HL-60/S4 treated with retinoic acid at 250 ng/mL for 4 days and 3 days (cell line): ENCODE data around the gene SSBP3.
"Not testable (repeated sequence)": the region's sequence is repeated elsewhere in the genome, so short reads cannot be mapped to it uniquely, and the experiment has no call there.

Source experiments
- in situ Hi-C: fragments of 300-500 bp; cut with MboI; formaldehyde crosslinking; loops from 2 replicates; pipeline ENCODE4 v1.7.0; 2022; ENCODE audit warnings: low sequenced_read_pairs

Gene SSBP3

DNA sequence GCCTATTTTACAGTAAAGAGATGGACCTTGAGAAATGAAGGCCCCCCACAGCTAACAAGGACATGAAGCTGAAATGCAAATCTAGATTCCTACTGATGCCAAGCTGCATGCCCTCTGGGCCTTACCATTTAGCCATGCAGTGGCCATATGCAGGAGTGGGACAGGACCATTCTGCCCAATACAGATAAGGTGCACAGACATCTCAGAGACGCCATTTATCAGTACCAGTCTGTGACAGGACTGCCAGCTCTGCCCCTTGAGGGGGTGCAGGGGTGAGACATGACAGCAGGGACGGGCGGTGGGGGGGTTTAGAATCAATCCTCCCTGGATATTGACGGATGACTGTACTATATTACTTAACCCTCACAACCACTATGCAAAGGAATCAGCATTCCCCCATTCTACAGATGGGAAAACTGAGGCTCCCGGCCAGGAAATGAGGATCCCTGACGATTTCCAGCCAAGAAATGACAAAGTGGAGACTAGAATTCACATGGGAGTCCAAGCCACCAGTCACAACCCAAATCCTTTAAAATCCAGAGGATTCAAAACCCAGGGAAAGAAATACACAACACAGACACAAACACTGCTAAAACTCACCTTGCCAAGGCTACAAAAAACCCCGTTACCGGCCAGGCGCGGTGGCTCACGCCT, 10.8 kb downstream of the SSBP3 start:
- in situ Hi-C loops = no loop called here

DNA sequence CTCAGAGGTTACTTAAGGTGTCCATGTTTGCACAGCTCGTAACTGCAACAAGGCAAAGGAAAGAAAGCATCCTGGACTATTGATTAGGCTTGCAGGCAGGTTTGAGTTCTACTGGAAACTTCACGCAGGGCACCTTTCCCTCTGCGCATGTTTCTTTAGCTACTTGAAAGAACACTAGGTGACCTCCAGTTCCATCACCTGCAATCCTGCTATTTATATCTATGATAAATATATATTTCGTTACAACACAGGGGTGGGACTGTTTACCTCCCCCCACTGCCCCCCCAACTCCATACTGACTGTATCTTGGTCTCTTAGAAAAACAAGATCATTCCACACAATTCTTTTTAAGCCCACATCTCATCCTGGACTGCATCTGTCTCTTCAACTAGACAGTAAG, 12.1 kb downstream of the SSBP3 start:
- in situ Hi-C loops = no loop called here

DNA sequence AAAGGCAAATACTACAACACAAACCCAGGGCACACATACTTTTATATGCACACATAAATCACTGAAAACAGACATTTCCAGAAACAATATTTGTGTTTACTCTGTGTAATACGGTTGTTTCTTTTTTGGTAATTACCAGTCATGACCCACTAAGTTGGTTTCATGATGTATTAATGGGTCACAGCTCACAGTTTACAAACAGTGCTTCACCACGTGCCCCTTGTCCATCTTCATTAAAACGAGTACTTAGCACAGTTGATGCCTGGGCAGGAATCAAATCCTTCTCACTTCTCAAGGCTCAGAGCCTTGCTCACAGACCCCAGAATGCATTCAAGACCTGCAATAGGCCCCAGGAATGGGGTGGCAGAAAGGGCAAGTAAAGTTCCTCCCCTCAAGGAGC, 13.8 kb downstream of the SSBP3 start:
- in situ Hi-C loops = no loop called here

DNA sequence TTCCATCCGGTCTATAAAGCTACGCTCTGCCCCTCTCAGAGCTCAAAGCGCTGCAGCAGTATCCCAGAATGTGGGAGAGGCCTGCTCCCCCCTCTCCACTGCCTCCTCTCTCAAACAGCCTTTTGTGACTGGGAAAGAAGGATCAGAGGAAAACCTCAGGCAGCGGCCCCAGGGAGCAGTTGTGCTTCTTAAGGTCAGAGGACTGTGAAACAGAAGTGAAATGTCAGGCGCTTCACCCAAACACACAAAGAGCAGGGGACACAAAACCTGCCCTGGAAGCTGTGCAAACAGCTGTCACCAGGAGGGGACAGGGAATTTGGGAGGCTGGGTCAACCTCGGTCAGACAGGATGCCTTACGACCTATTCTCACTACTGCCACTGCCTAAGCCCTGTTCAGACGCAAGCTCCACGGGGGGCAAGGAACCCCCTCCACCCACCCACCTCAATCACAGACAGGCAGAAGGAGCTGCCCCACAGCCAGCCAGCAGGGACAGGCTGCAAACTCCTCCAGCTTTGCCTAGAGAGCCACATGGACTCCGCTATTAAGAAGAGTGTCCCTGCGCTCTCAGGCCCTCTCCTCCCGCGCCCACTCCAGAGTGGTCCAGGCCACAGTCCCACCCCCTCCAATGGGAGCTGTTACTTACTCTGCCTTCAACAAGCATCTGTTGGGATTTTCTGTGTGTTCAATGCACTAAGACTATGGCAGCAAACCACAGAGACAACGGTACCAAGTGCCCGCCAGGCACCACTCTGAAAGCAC, 14.6 kb downstream of the SSBP3 start:
- in situ Hi-C loops = no loop called here

DNA sequence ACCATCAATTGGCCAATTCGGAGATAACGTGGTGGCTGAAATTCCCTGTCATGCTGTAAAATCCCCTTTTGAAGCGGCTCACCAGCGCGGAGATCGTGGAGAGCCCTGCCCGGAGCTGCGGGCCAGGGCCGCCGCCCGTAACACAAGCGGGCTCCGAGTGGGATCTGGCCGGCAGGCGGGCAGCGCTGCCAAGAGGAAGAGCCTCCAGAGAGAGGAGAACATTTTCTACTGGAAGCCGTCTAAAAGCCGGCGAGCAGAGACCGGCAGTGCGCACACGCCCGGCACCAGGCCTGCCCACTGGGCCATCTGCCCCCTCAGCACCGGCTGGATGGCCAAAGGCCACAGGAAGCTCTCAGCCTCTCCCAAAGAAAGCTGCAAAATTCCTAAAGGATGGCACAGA, 15.5 kb downstream of the SSBP3 start:
- in situ Hi-C loops = no loop called here

DNA sequence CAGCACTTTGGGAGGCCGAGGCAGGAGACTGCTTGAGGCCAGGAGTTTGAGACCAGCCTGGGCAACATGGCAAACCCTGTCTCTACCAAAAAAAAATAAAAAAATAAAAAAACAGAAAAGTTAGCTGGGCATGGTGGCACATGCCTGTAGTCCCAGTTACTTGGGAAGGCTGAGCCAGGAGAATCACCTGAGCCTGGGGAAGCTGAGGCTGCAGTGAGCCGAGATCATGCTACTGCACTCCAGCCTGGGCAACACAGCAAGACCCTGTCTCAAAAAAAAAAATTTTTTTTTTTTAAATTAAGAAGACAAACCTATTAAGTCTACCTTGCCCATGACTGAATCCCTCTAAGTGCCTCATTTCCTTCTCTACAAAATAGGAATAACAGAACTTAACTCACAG, 16.6 kb downstream of the SSBP3 start:
- in situ Hi-C loops = not testable (repeated sequence)

DNA sequence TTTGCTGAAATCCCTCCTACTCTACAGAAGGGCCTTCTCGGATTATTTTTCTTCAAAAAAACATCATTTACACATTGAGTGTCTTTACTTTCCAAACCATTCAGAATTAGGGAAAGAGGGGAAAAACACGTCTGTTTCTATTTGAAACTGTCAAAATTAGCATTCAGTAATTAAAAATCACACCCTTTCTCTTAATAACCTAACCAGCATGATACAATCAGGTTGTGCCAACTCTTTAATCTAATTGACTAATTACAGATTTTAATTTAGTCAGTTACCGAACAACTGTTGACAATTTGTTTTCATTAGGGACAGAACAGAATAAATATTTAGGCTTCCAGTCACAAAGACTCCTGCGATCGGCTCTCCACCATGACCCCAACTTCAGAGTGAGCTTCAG, 18.8 kb downstream of the SSBP3 start:
- in situ Hi-C loops = no loop called here

DNA sequence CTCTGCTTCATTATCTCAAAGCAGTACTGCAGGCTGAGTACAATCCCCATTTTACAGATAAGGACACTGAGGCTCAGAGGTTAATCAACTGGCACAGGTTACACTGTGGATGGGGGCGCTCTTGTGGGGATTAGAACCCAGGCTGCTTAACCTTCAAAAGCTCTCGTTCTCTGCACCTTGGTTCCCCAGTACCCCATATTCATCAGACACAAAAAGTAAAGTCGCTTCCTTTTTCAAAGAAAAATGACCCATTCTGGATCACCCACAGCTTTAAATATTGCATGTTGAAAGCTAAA, 20.5 kb downstream of the SSBP3 start:
- in situ Hi-C loops = no loop called here

DNA sequence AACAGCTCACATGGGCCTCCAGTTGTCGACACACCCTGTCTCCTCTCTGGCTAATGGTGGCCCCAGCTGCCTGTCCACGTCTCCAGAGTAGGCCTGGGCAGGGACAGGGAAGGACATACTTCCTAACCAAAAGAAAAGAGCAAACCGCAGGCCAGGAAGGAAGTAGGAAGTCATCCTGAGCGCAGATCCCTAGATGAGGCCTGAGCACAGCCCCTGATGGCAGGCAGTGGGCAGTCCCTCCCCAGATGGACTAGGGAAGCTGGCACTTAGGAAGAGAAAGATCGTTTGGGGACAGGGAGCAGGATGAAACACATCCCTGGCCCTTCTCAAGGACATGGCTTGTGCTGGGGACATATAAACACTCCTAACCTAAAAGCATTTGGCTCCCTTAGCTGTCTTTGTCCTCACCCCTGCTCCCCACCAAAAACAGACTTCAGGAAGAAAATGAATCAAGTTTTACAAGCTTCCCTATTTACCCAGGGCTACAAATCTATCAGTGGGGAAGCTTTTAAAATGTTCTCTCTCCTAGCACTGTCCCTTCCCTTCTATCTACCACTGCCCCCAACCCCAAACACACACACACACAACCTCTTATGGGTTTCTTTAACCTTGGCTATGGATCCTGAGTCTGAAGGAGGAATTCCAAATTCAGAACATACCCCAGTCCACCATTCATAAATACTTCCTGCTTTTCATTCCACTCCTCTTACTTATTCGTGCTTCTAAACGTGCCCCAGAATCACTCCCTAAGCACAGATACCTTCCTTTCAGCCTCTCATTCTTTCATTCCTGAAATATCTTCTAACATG, 21.1 kb downstream of the SSBP3 start:
- in situ Hi-C loops = no loop called here

DNA sequence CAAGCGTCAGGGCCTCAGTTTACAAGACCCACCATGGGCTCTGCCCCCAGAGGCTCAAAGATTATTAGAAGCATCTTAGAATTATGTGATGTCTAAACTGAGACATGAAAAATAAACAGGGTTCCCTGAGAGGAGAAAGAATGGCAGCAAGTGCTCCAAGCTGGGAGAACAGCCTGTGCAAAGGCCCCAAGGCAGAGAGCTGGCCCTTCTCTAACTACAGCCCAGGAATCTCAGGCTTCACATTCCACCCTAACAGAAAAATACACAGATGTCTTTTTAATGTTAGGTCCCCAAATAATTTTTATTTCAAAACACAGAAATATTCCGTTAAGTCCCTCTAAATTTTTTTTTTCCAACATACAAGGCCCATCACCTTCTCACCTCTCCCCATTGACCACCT, 21.7 kb downstream of the SSBP3 start:
- in situ Hi-C loops = no loop called here

DNA sequence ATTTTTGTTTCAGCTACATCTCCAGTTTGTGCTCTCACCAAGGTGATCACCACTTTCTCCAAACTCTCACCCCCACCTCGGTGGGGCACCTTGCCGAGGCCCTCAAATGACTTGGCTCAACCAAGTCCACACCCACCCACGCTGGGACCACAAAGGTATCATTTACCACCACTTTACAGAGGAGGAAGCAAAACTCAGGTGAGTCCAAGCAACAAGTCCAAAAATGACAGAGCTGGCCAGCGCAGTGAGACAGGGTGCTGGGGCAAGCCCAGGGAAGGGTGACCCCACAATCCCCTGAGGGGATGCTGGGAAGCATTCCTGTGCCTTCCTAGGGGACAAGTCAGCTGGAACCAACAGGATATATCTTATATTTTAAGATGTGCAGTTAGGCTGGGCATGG, 24.7 kb downstream of the SSBP3 start:
- in situ Hi-C loops = no loop called here

DNA sequence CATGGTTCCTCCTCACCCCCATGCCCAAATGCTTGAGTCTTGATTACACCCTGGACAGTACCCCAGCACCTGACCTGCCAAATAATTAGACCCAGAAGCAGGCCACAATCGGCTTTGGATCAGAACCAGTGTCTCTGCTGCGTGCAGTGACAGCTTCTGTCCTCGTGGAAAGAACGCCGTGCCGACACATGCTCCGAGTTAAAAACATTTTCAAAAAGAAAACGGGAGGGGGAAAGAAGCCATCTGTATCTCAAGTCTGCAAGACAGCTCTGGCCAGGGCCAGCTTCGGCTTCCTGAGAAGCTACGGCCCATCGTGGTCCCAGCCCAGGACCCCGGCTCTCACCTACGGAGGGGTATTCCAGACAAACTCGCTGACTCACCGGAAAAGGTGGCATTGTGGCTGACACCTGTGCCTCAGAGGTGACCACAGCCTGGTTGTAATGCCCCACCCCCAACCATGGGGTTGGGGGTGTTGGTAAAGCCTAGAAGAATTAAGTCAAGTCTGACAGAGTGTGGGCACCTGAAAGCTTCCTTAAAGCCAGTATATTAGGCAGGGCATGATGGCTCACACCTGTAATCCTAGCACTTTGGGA, 25.8 kb downstream of the SSBP3 start:
- in situ Hi-C loops = no loop called here

DNA sequence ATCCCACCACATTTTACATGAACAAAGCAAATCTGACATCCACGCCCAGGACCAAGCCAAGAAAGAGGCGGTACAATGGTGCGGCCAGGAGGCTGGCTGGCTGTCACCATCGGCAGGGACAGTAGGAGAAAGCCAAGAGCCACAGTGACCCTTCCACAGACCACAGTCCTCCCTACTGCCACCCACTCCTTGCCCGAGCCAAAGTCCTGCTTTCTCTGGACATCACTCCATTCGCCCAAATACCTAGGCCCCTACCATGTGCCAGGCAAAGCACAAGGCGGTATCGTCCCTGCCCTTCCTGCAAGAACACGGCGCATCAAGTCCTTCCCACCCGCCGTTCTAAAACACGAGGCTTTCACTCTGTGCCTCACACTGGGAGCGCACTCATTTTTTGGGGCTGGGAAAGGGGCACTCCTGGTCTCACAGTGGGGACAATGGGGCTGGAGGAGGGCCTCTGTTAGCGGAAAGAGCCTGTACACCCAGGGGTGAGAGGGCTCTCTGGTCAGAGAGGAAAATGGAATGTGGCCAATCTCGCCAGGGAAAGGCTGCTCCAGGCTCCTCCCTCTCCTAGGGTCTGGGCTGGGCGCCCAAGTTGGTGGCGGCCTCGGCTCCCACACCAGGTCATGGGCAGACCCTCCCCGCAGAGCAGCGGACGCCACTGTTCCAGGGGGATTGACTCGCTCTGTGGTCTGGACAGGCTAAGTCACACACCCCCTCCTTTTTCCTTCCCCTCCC, 26.5 kb downstream of the SSBP3 start:
- in situ Hi-C loops = no loop called here

DNA sequence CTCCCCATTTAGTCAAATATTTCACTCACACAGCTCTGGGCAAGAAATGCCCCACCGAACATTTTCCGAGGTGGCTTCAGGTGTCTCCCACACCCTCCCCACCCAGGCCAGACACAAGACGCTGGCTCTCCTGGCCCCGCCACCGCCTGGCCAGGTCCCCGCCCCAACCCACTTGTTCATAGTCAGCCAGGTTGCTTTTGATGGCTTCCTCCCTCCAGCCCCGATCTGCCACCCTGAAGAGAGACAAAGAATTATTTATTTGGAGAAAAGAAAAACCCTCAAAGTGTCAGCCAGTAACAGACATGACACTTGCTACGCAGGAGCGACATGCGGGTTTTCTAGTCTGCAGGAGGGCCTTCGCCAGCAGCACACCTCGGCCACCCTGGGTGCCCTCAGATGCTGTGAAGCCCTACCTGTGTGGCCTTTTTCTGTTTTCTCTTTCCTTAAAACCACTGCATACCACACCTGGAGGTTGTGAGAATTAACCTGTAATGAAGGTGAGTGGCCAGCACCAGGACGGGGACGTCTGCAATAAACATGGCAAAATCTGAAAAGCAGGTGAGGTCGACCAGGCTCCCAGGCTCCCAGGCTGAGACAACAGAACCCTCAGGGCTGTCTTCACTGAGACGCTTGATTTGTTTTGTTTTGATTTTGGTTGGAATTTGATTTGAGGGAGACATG, 27.2 kb downstream of the SSBP3 start:
- in situ Hi-C loops = no loop called here

DNA sequence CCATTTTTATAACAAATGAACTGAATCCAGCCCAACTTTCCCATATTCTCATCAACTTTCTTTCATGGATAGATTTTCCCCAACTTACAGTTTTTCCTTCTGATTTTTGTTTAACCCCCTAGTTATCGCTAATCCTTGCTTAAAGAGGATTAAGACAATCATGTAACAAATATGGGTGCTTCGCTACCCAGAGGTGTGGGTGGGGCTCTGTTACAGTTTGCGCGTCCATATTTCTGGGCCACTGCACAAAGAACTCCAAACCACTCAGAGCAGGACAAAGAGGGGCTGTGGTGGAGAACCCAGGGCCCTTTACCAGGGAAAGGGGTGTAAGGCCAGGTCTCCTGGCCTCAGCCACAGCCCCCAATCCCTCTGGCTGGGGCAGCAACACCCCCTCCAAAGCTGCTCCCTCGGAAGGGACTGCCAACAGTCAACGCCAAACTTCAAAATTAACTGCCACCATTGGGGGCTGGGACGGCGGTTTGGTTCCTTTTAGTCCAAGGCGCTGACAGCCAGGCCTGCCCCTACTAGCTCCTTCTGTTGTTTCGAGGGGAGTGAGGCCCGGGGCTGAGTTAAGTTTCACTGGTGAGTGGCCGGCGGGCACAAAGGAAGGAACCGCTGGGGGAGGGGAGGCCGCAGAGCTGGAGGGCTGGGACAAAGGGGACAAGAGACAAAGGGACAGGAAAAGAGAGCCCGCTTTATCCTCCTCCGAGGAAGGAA, 27.9 kb downstream of the SSBP3 start:
- in situ Hi-C loops = no loop called here

DNA sequence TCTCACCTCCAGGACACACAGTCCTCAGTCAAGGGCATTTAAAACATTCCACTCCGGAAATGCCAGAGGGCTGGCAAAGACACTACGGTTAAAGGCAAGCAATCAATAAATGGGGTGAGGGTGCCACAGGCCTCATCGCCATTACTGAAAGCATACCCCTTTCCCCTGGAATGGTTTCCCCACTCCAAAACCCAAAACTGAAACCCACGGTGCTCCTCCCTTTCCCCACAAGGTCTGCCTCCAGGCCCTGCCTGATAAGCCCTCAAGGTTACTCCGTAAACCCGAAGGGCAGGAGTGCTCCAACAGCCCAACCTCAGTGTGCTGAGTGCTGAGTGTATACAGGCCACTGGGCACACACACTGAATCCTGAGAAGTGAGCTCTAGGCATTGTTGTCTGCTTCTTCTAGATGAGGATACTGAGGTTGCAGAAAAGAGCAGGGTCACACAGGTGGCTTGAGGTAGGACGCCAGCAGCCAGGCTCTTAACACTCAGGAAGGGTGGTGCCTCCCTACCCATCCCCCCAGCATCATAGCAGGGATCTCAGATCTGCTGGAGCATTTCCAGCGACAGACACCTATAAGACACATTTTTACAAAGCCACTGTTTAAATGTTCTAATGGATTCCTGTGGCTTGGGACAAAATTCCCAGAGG, 29.0 kb downstream of the SSBP3 start:
- in situ Hi-C loops = no loop called here

DNA sequence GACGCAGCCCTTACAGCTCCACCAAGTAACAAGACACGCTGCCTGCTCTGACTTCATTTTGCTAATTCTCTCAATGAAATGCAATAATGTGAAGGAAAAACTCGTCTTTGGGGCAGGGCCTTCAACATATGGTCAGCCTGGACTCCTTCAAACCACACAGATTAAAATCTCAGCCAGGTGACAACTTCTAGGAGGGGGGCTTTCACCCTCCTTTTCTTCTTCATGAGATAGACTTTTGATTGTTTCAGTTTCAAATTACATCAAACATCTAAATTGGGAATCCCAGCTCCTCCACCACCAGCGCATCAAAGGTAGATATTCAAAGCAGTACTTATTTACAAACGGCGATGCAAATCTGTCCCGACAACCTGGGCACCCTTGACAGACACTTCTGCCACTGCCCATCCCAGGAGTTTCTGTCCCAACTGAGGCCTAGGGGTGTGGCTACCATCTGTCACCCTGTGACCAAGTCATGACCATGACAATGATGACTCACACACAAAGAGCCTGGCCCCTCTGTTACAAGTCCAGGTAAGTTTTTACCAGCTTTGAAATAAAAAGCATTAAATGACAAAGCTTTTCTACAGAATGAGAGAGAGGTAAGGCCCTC, 29.7 kb downstream of the SSBP3 start:
- in situ Hi-C loops = no loop called here

DNA sequence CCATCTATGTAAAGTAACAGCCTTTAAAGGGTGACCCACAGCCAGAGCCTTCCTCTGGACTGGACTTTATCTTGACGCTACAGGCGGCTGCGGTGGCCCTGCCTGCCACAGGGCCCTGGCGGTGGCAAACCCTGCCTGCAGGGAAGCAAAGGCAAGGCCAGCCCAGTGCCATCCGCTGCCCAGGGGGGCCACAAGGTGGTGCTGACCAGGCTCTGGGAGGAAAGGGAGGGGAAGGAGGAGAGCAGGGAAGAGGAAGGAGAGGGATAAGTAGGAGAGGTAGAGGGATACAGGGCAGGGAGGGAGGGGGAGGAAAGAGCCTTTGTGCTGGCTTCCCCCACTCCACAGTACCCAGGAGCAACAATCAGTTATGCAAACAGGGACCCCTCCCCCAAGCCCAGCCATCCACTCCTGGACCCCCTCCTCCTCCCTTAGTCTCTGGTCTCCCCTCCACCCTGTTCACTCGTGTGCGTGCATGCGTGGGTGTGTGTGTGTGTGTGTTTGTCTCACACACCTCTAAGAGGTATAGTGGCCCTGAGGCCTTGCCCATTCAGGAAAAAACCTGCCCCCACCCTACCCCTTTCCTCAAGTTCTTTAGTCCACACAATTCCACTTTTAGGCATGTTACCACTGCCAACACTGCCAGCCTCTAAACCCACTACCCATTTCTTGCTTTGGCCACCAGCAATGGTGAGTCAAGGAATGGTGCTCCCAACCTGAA, 30.3 kb downstream of the SSBP3 start:
- in situ Hi-C loops = no loop called here
